LNCaP clone FGC (cell line): ENCODE measurements around the gene LRRC30.

Source experiments
- DNase-seq: peaks from one replicate; pipeline ENCODE4 v3.0.0-alpha.2; 2011; ENCODE audit warnings: low read depth
- H3K4me3 ChIP-seq: 2 replicates; pipeline ENCODE4 v1.5.1; 2011; ENCODE audit warnings: mild to moderate bottlenecking, low read depth, low read length, control low read depth
- TF ChIP-seq, protein P1 (sequence below): IDR thresholded peaks from 2 replicates; pipeline ENCODE4 v1.5.1; 2012; ENCODE audit warnings: mild to moderate bottlenecking; ENCODE audit not compliant: control insufficient read depth, insufficient read depth; ENCODE audit errors: extremely low read depth

LRRC30 gene

GRCh38 chr18:7230626-7231349 lies at the start of gene LRRC30:
Gene LRRC30 (plus strand): TSS chr18:7231089. CDS start chr18:7231139, 50 bp downstream.
- no peak within 1 kb of the TSS for H3K4me3 ChIP-seq
- TF ChIP-seq, protein P1, sequence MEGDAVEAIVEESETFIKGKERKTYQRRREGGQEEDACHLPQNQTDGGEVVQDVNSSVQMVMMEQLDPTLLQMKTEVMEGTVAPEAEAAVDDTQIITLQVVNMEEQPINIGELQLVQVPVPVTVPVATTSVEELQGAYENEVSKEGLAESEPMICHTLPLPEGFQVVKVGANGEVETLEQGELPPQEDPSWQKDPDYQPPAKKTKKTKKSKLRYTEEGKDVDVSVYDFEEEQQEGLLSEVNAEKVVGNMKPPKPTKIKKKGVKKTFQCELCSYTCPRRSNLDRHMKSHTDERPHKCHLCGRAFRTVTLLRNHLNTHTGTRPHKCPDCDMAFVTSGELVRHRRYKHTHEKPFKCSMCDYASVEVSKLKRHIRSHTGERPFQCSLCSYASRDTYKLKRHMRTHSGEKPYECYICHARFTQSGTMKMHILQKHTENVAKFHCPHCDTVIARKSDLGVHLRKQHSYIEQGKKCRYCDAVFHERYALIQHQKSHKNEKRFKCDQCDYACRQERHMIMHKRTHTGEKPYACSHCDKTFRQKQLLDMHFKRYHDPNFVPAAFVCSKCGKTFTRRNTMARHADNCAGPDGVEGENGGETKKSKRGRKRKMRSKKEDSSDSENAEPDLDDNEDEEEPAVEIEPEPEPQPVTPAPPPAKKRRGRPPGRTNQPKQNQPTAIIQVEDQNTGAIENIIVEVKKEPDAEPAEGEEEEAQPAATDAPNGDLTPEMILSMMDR, result no peak
- DNase-seq, result no peak

GRCh38 chr18:7185701-7186100 lies 45.2 kb upstream of the LRRC30 start:
- TF ChIP-seq, protein P1, result no peak
- DNase-seq, result no peak

GRCh38 chr18:7190547-7191156 lies 40.2 kb upstream of the LRRC30 start:
- no peak for DNase-seq
- no peak overlapping the region for H3K4me3 ChIP-seq
- TF ChIP-seq, protein P1, result no peak

More at GRCh38 chr18:7185701-7186100, 45.2 kb upstream of the LRRC30 start:
- no peak overlapping the region for H3K4me3 ChIP-seq

- no peak overlapping the region for H3K4me3 ChIP-seq
- DNase-seq, result no peak
- TF ChIP-seq, protein P1, result no peak
Measured at GRCh38 chr18:7191736-7192135, 39.2 kb upstream of the LRRC30 start.

- no peak overlapping the region for H3K4me3 ChIP-seq
- no peak for DNase-seq
- TF ChIP-seq, protein P1, result no peak
Measured at GRCh38 chr18:7195266-7195665, 35.6 kb upstream of the LRRC30 start.

DNA sequence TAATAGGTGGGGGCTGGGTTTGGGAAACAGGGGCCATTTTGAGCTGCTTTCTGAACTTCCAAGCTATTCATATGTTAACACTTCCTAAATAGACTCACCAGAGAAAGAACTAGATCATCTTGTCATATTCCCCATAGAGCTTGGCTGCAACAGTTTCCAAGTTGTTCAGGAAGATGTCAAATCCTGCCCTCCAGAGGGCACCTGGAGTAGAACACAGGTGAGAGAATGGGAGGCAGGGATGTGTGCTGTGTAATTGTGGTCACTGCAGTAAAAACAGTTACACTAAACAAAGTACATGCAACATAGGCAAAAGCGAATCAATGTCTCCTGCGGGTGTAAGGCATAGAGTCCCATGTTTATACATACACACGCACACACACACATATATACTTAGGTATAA lies 34.5 kb upstream of the LRRC30 start:
- no peak for DNase-seq
- TF ChIP-seq, protein P1, result peak; percentile 58

More for the DNA sequence above, 34.5 kb upstream of the LRRC30 start:
- H3K4me3 ChIP-seq, result no peak overlapping the region
